Chondrocyte (in vitro differentiated cells): Measurements from ENCODE around the gene CNOT6. TPM values are rescaled to one million over a fixed set of nuclear protein-coding genes. Genes with fewer than 3 reads are reported as not detected.

Experiments used
- DNase-seq: peaks from one replicate; pipeline ENCODE4 v3.0.0; 2021; ENCODE audit warnings: mixed read lengths, low spot score
- H3K27ac Mint-ChIP-seq: one replicate; pipeline ENCODE4 v1.8.0; 2021; ENCODE audit warnings: mild to moderate bottlenecking, moderate library complexity, mixed read lengths; ENCODE audit not compliant: unreplicated experiment
- H3K27me3 Mint-ChIP-seq: 2 replicates; pipeline ENCODE4 v1.8.0; 2021; ENCODE audit warnings: low read depth, mixed read lengths
- H3K36me3 Mint-ChIP-seq: 2 replicates; pipeline ENCODE4 v1.8.0; 2021; ENCODE audit warnings: low read depth, mixed read lengths
- H3K4me1 Mint-ChIP-seq: 2 replicates; pipeline ENCODE4 v1.8.0; 2021; ENCODE audit warnings: low read depth, mild to moderate bottlenecking, mixed read lengths
- H3K4me3 Mint-ChIP-seq: one replicate; pipeline ENCODE4 v1.8.0; 2021; ENCODE audit warnings: mild to moderate bottlenecking, moderate library complexity, mixed read lengths; ENCODE audit not compliant: unreplicated experiment
- H3K9me3 Mint-ChIP-seq: 2 replicates; pipeline ENCODE4 v1.8.0; 2021; ENCODE audit warnings: low read depth, mixed read lengths
- CTCF ChIP-seq: fragments of 200-600 bp; sonication (generic); IDR thresholded peaks from 2 replicates; pipeline ENCODE4 v1.5.0; 2021; ENCODE audit warnings: antibody characterized with exemption, mild to moderate bottlenecking, moderate library complexity
- total RNA-seq: library from RNA; stranded (reverse); gene quantifications from 3 replicates; pipeline ENCODE4 v1.2.1, GENCODE V29; 2021

Gene CNOT6
- total RNA-seq, 1 donor from 2014 or later: 24.7 TPM

GRCh38 chr5:180613188-180613813 is 119.1 kb downstream of the CNOT6 start:
- Mint-ChIP-seq H3K27ac (no peak overlapping the region), H3K4me1 (peaks cover under 1% of the 10 kb centered on the region), H3K9me3 (no peaks in the 10 kb centered on the region), H3K4me3 (no peak overlapping the region), H3K27me3 (peaks cover under 1% of the 10 kb centered on the region), H3K36me3 (no peaks in the 10 kb centered on the region)
- TF ChIP-seq CTCF: no peak
- DNase-seq: no peak

GRCh38 chr5:180613814-180614188 is 119.6 kb downstream of the CNOT6 start:
- no peaks in the 10 kb centered on the region for H3K36me3 Mint-ChIP-seq
- H3K27ac Mint-ChIP-seq: no peak overlapping the region
- H3K27me3 Mint-ChIP-seq: peaks cover 5% of the 10 kb centered on the region
- no peak overlapping the region for H3K4me3 Mint-ChIP-seq
- no peak for TF ChIP-seq CTCF
- DNase-seq: no peak
- peaks cover 4% of the 10 kb centered on the region for H3K4me1 Mint-ChIP-seq
- no peaks in the 10 kb centered on the region for H3K9me3 Mint-ChIP-seq

- H3K36me3 Mint-ChIP-seq: no peaks in the 10 kb centered on the region
These were observed 124.3 kb downstream of the CNOT6 start for GRCh38 chr5:180618487-180618828.

GRCh38 chr5:180618829-180619562 is 124.8 kb downstream of the CNOT6 start:
- H3K36me3 Mint-ChIP-seq: no peaks in the 10 kb centered on the region
- no peaks in the 10 kb centered on the region for H3K9me3 Mint-ChIP-seq
- TF ChIP-seq CTCF: peak; percentile 81
- DNase-seq: no peak
- peaks cover 4% of the 10 kb centered on the region for H3K4me1 Mint-ChIP-seq
- H3K27ac Mint-ChIP-seq: no peak overlapping the region
- H3K27me3 Mint-ChIP-seq: peaks cover 7% of the 10 kb centered on the region
- H3K4me3 Mint-ChIP-seq: peak overlapping the region; percentile 61

More at GRCh38 chr5:180618487-180618828, 124.3 kb downstream of the CNOT6 start:
- Mint-ChIP-seq H3K9me3 (no peaks in the 10 kb centered on the region), H3K27ac (no peak overlapping the region), H3K4me1 (peaks cover 4% of the 10 kb centered on the region), H3K4me3 (peak overlapping the region; percentile 60), H3K27me3 (peaks cover 7% of the 10 kb centered on the region)
- TF ChIP-seq CTCF: no peak
- DNase-seq: no peak

GRCh38 chr5:180619563-180619915 is 125.4 kb downstream of the CNOT6 start:
- Mint-ChIP-seq H3K36me3 (no peaks in the 10 kb centered on the region), H3K27me3 (peaks cover 7% of the 10 kb centered on the region), H3K4me3 (peak overlapping the region; percentile 22), H3K9me3 (no peaks in the 10 kb centered on the region), H3K4me1 (peaks cover 4% of the 10 kb centered on the region), H3K27ac (no peak overlapping the region)
- no peak for TF ChIP-seq CTCF
- DNase-seq: no peak
